A549 (cell line): Measurements from ENCODE around the gene LRRC72. TPM values are rescaled to one million over a fixed set of nuclear protein-coding genes. Genes with fewer than 3 reads are reported as not detected.

Source experiments
- ATAC-seq, 2 experiments: fragments of 200-7000 bp in 1 of 2; fragments of >200 bp in 1 of 2; cut with Nextera tagmentation in 1 of 2; cut with Tn5 transposase in 1 of 2; 3 replicates each; pipeline versions ENCODE4 v1.8.0 to v1.9.1; 2018 to 2020; ENCODE audit warnings: mild to moderate bottlenecking in 1 of 2, moderate library complexity in 1 of 2
- CTCF ChIA-PET: fragments of 300-600 bp; sonication (Branson Sonifier 250); formaldehyde crosslinking; extraction: SDS; loops from one replicate; lab custom pipeline; 2021; ENCODE audit warnings: antibody characterized with exemption, inconsistent platforms; lab: Yijun Ruan, JAX
- POLR2A ChIA-PET: fragments of 350-600 bp; formaldehyde crosslinking; extraction: SDS; loops from one replicate; lab custom pipeline; 2021; ENCODE audit warnings: antibody characterized with exemption, inconsistent platforms; lab: Yijun Ruan, JAX
- DNase-seq, 2 experiments: peaks; one replicate each; pipeline versions ENCODE4 v3.0.0 to v3.0.0-alpha.2; 2011 to 2016; ENCODE audit warnings: low read depth in 1 of 2, low spot score in 1 of 2
- FAIRE-seq: peaks from 2 replicates; lab custom pipeline; 2011; peaks lifted over from hg19 to GRCh38; lab: Jason Lieb, UNC
- H3K27ac ChIP-seq, 2 experiments: fragments of >200 bp; sonication (Bioruptor Twin); formaldehyde crosslinking; 3 replicates each; pipeline ENCODE4 v1.5.1; 2016 to 2017
- H3K4me1 ChIP-seq: fragments of >200 bp; sonication (Bioruptor Twin); formaldehyde crosslinking; 3 replicates; pipeline ENCODE4 v1.6.1; 2016
- H3K4me2 ChIP-seq: fragments of >200 bp; sonication (Bioruptor Twin); formaldehyde crosslinking; 3 replicates; pipeline ENCODE4 v1.6.1; 2016
- H3K4me3 ChIP-seq: fragments of >200 bp; sonication (Bioruptor Twin); formaldehyde crosslinking; 3 replicates; pipeline ENCODE4 v1.5.1; 2016
- H3K9me3 ChIP-seq: fragments of >200 bp; sonication (Bioruptor Twin); formaldehyde crosslinking; 3 replicates; pipeline ENCODE4 v1.6.1; 2016
- ATOH8 ChIP-seq: fragments of 250-450 bp; sonication (Bioruptor Pico); IDR thresholded peaks from 2 replicates; pipeline ENCODE4 v1.5.0; 2020; ENCODE audit warnings: low read depth, mild to moderate bottlenecking, moderate library complexity
- BHLHE40 ChIP-seq: IDR thresholded peaks from 2 replicates; pipeline ENCODE4 v1.6.1; 2012; ENCODE audit warnings: low read depth, low read length, inconsistent platforms
- CBX8 ChIP-seq: fragments of 200-600 bp; sonication (generic); IDR thresholded peaks from 2 replicates; pipeline ENCODE4 v1.6.1; 2016
- CEBPB ChIP-seq, 2 experiments: fragments of >200 bp in 1 of 2; sonication (Bioruptor Twin) in 1 of 2; formaldehyde crosslinking in 1 of 2; IDR thresholded peaks; 2 replicates each; pipeline ENCODE4 v1.6.1; 2012 to 2016
- EHMT2 ChIP-seq: fragments of 200-600 bp; sonication (generic); IDR thresholded peaks from 2 replicates; pipeline ENCODE4 v1.6.1; 2016; ENCODE audit warnings: antibody characterized with exemption, low read depth, mild to moderate bottlenecking, moderate library complexity
- ESRRA ChIP-seq: fragments of 150-350 bp; IDR thresholded peaks from 2 replicates; pipeline ENCODE4 v1.6.1; 2014; ENCODE audit warnings: mild to moderate bottlenecking, low read length, borderline replicate concordance
- FOSB ChIP-seq: fragments of 250-450 bp; sonication (Bioruptor Pico); IDR thresholded peaks from 2 replicates; pipeline ENCODE4 v1.5.0; 2020; ENCODE audit warnings: mild to moderate bottlenecking, moderate library complexity
- GATA3 ChIP-seq: IDR thresholded peaks from 2 replicates; pipeline ENCODE4 v1.6.1; 2012; ENCODE audit warnings: borderline replicate concordance
- HDAC2 ChIP-seq: fragments of 200-600 bp; sonication (generic); IDR thresholded peaks from 2 replicates; pipeline ENCODE4 v1.6.1; 2016
- HEYL ChIP-seq: fragments of 250-450 bp; sonication (Bioruptor Pico); IDR thresholded peaks from 2 replicates; pipeline ENCODE4 v1.8.0; 2021; ENCODE audit warnings: mild to moderate bottlenecking, moderate library complexity
- HMGXB4 ChIP-seq: fragments of 250-450 bp; sonication (Bioruptor Pico); IDR thresholded peaks from 2 replicates; pipeline ENCODE4 v1.5.0; 2021; ENCODE audit warnings: mild to moderate bottlenecking, moderate library complexity, borderline replicate concordance
- HOXA7 ChIP-seq: fragments of 250-450 bp; sonication (Bioruptor Pico); IDR thresholded peaks from 2 replicates; pipeline ENCODE4 v1.5.0; 2020; ENCODE audit warnings: mild to moderate bottlenecking, moderate library complexity
- HOXB13 ChIP-seq: fragments of 250-450 bp; sonication (Bioruptor Pico); IDR thresholded peaks from 2 replicates; pipeline ENCODE4 v1.5.0; 2020; ENCODE audit warnings: low read depth, mild to moderate bottlenecking, moderate library complexity
- JUNB ChIP-seq: fragments of >200 bp; sonication (Bioruptor Twin); formaldehyde crosslinking; IDR thresholded peaks from 2 replicates; pipeline ENCODE4 v1.6.1; 2016
- KDM1A ChIP-seq: fragments of 200-600 bp; sonication (generic); IDR thresholded peaks from 2 replicates; pipeline ENCODE4 v1.6.1; 2016; ENCODE audit warnings: low read depth, mild to moderate bottlenecking
- MAFK ChIP-seq: fragments of 450-650 bp; IDR thresholded peaks from 2 replicates; pipeline ENCODE4 v1.6.1; 2014; ENCODE audit not compliant: partially characterized antibody
- MAX ChIP-seq: IDR thresholded peaks from 2 replicates; pipeline ENCODE4 v1.6.1; 2012
- MAZ ChIP-seq: fragments of 150-350 bp; IDR thresholded peaks from 2 replicates; pipeline ENCODE4 v1.6.1; 2014; ENCODE audit warnings: antibody characterized with exemption, low read depth, low read length, borderline replicate concordance
- NFE2L2 ChIP-seq: fragments of 150-350 bp; conservative IDR thresholded peaks from 2 replicates; pipeline ENCODE4 v1.6.1; 2014; ENCODE audit warnings: low read length
- NPAS2 ChIP-seq: fragments of 250-450 bp; sonication (Bioruptor Pico); IDR thresholded peaks from 2 replicates; pipeline ENCODE4 v1.8.0; 2022; ENCODE audit warnings: mild to moderate bottlenecking, moderate library complexity, borderline replicate concordance
- NR3C1 ChIP-seq: fragments of >200 bp; sonication (Bioruptor Twin); formaldehyde crosslinking; IDR thresholded peaks from 3 replicates; pipeline ENCODE4 v1.6.1; 2017
- POLR2A ChIP-seq: IDR thresholded peaks from 2 replicates; pipeline ENCODE4 v1.6.1; 2012; ENCODE audit warnings: mild to moderate bottlenecking, low read length
- TFCP2L1 ChIP-seq: fragments of 250-450 bp; sonication (Bioruptor Pico); IDR thresholded peaks from 2 replicates; pipeline ENCODE4 v1.5.0; 2021; ENCODE audit warnings: mild to moderate bottlenecking
- TP53 ChIP-seq: fragments of 250-450 bp; sonication (Bioruptor Pico); IDR thresholded peaks from 2 replicates; pipeline ENCODE4 v1.5.0; 2021; ENCODE audit warnings: mild to moderate bottlenecking, moderate library complexity
- USF2 ChIP-seq: fragments of 450-650 bp; IDR thresholded peaks from 2 replicates; pipeline ENCODE4 v1.6.1; 2014; ENCODE audit warnings: antibody characterized with exemption
- ZC3H11A ChIP-seq: fragments of 450-650 bp; IDR thresholded peaks from 2 replicates; pipeline ENCODE4 v1.6.1; 2014; ENCODE audit warnings: antibody characterized with exemption, mild to moderate bottlenecking
- WGBS: methylation state at CpG from one replicate; pipeline ENCODE4 v1.1.6; 2017; ENCODE audit errors: missing lambda C conversion rate; 5-methylcytosine and 5-hydroxymethylcytosine counted together
- polyA plus RNA-seq, 4 experiments: library from polyadenylated mRNA; depleted of rRNA in 3 of 4; stranded (reverse); fragments of >200 nt; fragmentation: RNase III in 1 of 4; extraction: RNeasy Plus Mini Kit Qiagen cat#74134 plus additional on column Dnase treatment in 1 of 4; gene quantifications; 2 replicates in 3 of 4; 3 replicates in 1 of 4; pipeline ENCODE4 v1.2.3, GENCODE V29; 2011 to 2017

The LRRC72 gene
- polyA plus RNA-seq, 2 of the 4 experiments (the other 2 are of a cell fraction): not detected

GRCh38 chr7:16590424-16590823 lies 63.8 kb downstream of the LRRC72 start:
- no peak for DNase-seq
- FAIRE-seq: peak; percentile 36
- Histone ChIP-seq H3K4me3 (no peak overlapping the region), H3K4me2 (no peak overlapping the region), H3K9me3 (no peaks in the 10 kb centered on the region), H3K27ac (no peak overlapping the region), H3K4me1 (0 out of 3 replicates have a peak, but pooled peaks cover 4% of the 10 kb centered on the region)
- WGBS: 20% methylated on average over 1 of the region's 1 CpG
- no peak for TF ChIP-seq TFCP2L1 (CRISPR knock-in tag)
- TF ChIP-seq HDAC2: no peak
- no peak for TF ChIP-seq NR3C1
- no peak for TF ChIP-seq ZC3H11A
- no peak for ATAC-seq
- ChIA-PET POLR2A (no interaction called here), CTCF (no interaction called here)

- CTCF ChIA-PET: interaction anchor here (0.7 kb wide), 1 partner anchor 140 kb away, joined by 3 read pairs; no protein-coding TSS in a partner anchor
- FAIRE-seq (no peak), DNase-seq (no peak), ATAC-seq (no peak)
- TF ChIP-seq TP53 (CRISPR knock-in tag) (no peak), POLR2A (no peak), HMGXB4 (no peak), CBX8 (no peak), FOSB (CRISPR knock-in tag) (no peak), MAX (no peak), HEYL (CRISPR knock-in tag) (no peak), NR3C1 (no peak)
- Histone ChIP-seq H3K27ac (no peak overlapping the region), H3K9me3 (no peaks in the 10 kb centered on the region), H3K4me1 (0 out of 3 replicates have a peak, but pooled peaks cover 4% of the 10 kb centered on the region), H3K4me3 (no peak overlapping the region), H3K4me2 (no peak overlapping the region)
- WGBS: 86% methylated on average over 3 of the region's 3 CpGs
- POLR2A ChIA-PET: no interaction called here
Measured at GRCh38 chr7:16592395-16592794, 65.8 kb downstream of the LRRC72 start.

GRCh38 chr7:16594061-16594460 lies 67.4 kb downstream of the LRRC72 start:
- TF ChIP-seq CEBPB (IDR thresholded peaks at IDR 0.05) (no peak), EHMT2 (no peak), BHLHE40 (no peak), MAZ (no peak), KDM1A (no peak), ATOH8 (CRISPR knock-in tag) (no peak), GATA3 (no peak), NPAS2 (CRISPR knock-in tag) (no peak), HOXB13 (CRISPR knock-in tag) (no peak), ZC3H11A (no peak), USF2 (no peak), NFE2L2 (no peak), TP53 (CRISPR knock-in tag) (no peak), ESRRA (no peak), JUNB (no peak), HOXA7 (no peak), MAFK (no peak)
- TF ChIP-seq, all 56 proteins: peak for 0
- no peak for DNase-seq
- POLR2A ChIA-PET: no interaction called here
- Histone ChIP-seq H3K27ac (no peak overlapping the region), H3K4me2 (no peak overlapping the region), H3K4me1 (0 out of 3 replicates have a peak, but pooled peaks cover 4% of the 10 kb centered on the region), H3K4me3 (no peak overlapping the region), H3K9me3 (no peaks in the 10 kb centered on the region)
- FAIRE-seq: no peak
- CTCF ChIA-PET: interaction anchor here (1.0 to 1.9 kb wide), 2 partner anchors 29 to 496 kb away, joined by 3 to 9 read pairs; no protein-coding TSS in a partner anchor
- no peak for ATAC-seq
